ENCODE measurements around the gene KISS1.

- no peak for TF ChIP-seq MAX (IDR thresholded peaks at IDR 0.05; ENCODE audit: low read depth, low read length)
- TF ChIP-seq POLR2A (IDR thresholded peaks at IDR 0.05; ENCODE audit: extremely low read depth, insufficient read length) = no peak
- TF ChIP-seq CTCF (IDR thresholded peaks at IDR 0.05; ENCODE audit: low read depth, low read length) = no peak
- no peak for TF ChIP-seq MYC (IDR thresholded peaks at IDR 0.05; ENCODE audit: low read depth, low read length)
These were observed 7.0 kb upstream of the KISS1 start for GRCh38 chr1:204203206-204203767.
